SJCRH30 (cell line): ENCODE results near the gene GPS1. TPM values are rescaled to one million over a fixed set of nuclear protein-coding genes. Genes with fewer than 3 reads are reported as not detected.
A peak's percentile ranks its signal among the peaks of the same experiment; 100 is the strongest.

Experiments used
- DNase-seq, 2 experiments: peaks; one replicate each; pipeline ENCODE4 v3.0.0-alpha.2; 2015 to 2020
- H3K27ac ChIP-seq: fragments of 250-450 bp; sonication (Bioruptor Pico); 2 replicates; pipeline ENCODE4 v1.5.1; 2020; ENCODE audit warnings: mild to moderate bottlenecking, moderate library complexity
- H3K27me3 ChIP-seq: fragments of 250-450 bp; sonication (Bioruptor Pico); 2 replicates; pipeline ENCODE4 v1.5.1; 2020; ENCODE audit warnings: mild to moderate bottlenecking, moderate library complexity
- H3K36me3 ChIP-seq: fragments of 250-450 bp; sonication (Bioruptor Pico); 2 replicates; pipeline ENCODE4 v1.5.1; 2020; ENCODE audit warnings: mild to moderate bottlenecking, moderate library complexity
- H3K4me1 ChIP-seq: fragments of 250-450 bp; sonication (Bioruptor Pico); 2 replicates; pipeline ENCODE4 v1.5.1; 2020; ENCODE audit warnings: mild to moderate bottlenecking, moderate library complexity
- H3K4me3 ChIP-seq: fragments of 250-450 bp; sonication (Bioruptor Pico); 2 replicates; pipeline ENCODE4 v1.5.1; 2020; ENCODE audit warnings: mild to moderate bottlenecking, moderate library complexity
- H3K9me3 ChIP-seq: fragments of 250-450 bp; sonication (Bioruptor Pico); replicated peaks from 2 replicates; pipeline ENCODE4 v1.5.1; 2020; ENCODE audit warnings: mild to moderate bottlenecking, moderate library complexity
- total RNA-seq: library from RNA; depleted of rRNA; stranded (reverse); fragments of >200 nt; shearing (Covaris generic); gene quantifications from 2 replicates; pipeline ENCODE4 v1.2.3, GENCODE V29; 2014; rRNA removed

Gene GPS1
- total RNA-seq, 1 experiment from 2014 or later = 168 TPM

DNA sequence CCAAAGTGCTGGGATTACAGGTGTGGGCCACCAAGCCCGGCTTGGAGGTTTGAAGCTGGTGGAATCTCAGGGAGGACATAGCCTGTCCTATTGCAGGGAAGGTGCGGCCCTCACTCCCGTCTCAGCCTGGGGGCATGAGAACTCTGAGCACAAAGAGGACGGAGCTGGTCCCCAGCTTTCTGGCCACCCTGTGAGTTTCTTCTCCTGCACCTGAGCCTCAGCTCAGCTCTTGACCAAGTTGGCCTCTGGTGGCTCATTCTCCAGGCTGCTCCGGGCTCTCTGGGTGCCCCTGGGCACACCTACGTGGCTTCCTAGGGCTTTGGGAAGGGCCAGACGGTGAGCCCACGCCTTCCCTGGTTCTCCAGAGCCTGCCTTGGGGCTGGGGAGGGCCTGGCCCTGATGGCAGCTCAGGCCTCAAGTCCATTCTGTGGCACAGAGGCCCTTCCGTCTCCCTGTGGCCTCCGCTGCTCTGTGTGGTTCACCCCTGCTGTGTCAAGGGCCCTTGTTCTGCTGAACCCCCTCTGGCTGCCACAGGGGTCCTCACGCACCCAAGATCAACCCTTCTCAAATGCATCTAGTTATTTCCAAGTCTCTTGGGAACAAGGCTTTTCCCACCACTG is 53.2 kb downstream of the GPS1 start:
- no peak overlapping the region for H3K27ac ChIP-seq

DNA sequence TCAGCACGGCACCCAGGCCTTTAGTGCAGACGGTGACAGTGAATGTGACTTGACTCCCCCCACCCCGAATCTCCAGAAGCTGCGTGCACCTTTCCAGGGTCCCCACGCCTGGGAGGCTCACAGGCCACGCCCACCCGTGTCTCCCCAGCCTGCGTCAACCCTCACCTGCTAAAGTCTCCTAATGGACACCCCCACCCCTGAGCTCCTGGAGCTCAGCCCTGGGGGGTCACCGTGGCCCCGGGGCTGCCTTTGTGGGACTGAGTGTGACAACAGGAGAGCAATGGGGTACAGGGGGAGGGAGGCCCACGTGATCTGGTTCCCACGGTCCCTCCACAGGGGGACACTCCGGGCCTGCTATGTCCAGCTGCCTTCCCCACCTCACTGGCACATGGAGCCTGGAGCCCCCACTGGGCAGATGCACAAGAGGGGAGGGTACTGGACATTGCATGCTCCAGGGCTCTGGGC is 53.8 kb downstream of the GPS1 start:
- Histone ChIP-seq H3K9me3 (no peaks in the 10 kb centered on the region), H3K4me3 (peak overlapping the region; percentile 47), H3K36me3 (no peaks in the 10 kb centered on the region), H3K27ac (peak overlapping the region; percentile 52; the same call in 1 of the 2 replicates), H3K27me3 (no peaks in the 10 kb centered on the region), H3K4me1 (peaks cover 40% of the 10 kb centered on the region)
- DNase-seq = no peak

More for the DNA sequence above, 53.2 kb downstream of the GPS1 start:
- H3K36me3 ChIP-seq = no peaks in the 10 kb centered on the region
- H3K4me3 ChIP-seq = no peak overlapping the region
- H3K4me1 ChIP-seq = peaks cover 43% of the 10 kb centered on the region
- no peak for DNase-seq
- no peaks in the 10 kb centered on the region for H3K9me3 ChIP-seq
- no peaks in the 10 kb centered on the region for H3K27me3 ChIP-seq

DNA sequence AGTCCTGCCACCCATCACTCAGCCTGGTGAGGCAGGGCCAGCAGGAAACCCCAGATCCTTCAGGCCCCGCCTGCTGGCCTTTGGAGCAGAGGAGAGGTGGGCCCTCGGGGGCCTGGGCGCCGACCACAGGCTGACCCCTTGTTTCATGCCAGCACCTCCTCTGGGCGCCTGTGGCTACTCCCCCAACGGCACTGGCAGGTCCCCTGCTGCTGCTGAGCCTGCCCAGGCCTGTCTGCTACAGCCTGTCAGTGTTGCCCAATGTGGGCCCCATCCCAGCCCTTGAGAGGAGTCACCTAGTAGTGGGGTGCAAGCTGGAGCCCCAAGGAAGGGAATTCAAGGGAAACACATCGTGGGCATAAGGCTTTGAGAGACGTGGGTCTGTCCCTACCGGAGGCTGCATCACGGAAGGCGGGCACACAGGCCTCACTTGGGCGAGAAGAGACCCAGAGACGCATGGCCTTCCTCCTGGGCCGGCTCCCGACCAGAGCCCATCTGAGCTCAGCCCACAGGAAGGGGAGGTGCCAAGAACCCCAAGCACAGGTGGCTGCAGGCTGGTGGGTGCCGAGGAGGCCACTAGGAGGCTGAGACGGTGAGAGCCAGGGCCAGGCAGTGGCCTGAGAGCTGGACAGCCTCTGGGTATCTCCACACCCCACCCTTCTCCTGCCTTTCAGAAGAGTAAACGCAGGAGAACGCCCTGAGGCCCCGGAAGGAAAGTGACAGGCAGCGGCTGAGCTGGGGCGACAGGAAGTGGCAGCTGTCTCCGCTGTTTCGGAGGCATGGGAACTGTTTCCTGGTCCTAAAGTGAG is 54.4 kb downstream of the GPS1 start:
- Histone ChIP-seq H3K27me3 (no peaks in the 10 kb centered on the region), H3K36me3 (no peaks in the 10 kb centered on the region), H3K27ac (peak overlapping the region; percentile 52), H3K9me3 (no peaks in the 10 kb centered on the region), H3K4me3 (peak overlapping the region; percentile 47), H3K4me1 (peaks cover 40% of the 10 kb centered on the region)
- DNase-seq = peak; percentile 97 to 98

DNA sequence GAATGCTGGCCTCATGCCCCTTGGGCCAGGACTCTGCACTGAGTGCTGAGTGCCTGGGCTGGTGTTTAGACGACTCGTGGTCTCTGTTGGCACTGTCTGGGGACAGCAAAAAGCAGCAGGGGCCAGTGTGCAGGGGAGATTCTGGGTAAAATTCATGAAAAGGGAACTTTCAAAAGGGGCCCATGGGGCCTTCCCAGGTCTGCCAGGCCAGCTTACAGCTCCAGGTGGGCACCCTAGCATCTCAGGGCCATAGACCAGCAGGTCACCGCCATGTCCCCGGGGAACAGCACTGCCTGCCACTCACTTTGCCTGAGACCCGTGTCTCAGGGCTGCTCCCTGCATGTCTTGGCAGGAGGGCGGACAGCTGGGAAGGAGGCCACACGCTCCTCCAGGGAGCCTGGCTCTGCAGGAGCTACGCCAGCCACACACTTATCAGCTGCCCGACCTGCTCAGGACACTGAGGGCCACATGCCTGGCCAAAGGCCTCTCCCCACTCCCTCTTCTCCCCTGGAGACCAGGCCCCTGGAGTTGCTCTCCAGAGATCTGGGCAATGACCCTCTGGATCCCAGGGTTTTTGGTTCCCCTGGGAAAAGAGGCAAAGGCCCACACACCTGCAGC is 55.1 kb downstream of the GPS1 start:
- H3K4me1 ChIP-seq = peaks cover 40% of the 10 kb centered on the region
- DNase-seq = peak in 1 of 2 experiments; percentile 43
- H3K4me3 ChIP-seq = peak overlapping the region; percentile 47
- no peaks in the 10 kb centered on the region for H3K9me3 ChIP-seq
- peak overlapping the region; percentile 52 for H3K27ac ChIP-seq
- no peaks in the 10 kb centered on the region for H3K27me3 ChIP-seq
- no peaks in the 10 kb centered on the region for H3K36me3 ChIP-seq

Other genes starting within 250 kb of the GPS1 start
- gene GCGR, start 247.7 kb upstream of the GPS1 start, total RNA-seq = 0.04 TPM in 1 of 2 replicates, not detected in the other
- gene MCRIP1, start 218.6 kb upstream of the GPS1 start, total RNA-seq = 130 and 146 TPM in 2 replicates
- gene PPP1R27, start 216.8 kb upstream of the GPS1 start, total RNA-seq = not detected in 2 replicates
- 558 and 620 TPM in 2 replicates for gene P4HB, start 191.4 kb upstream of the GPS1 start, total RNA-seq
- gene ARHGDIA, start 180.6 kb upstream of the GPS1 start, total RNA-seq = 201 and 216 TPM in 2 replicates
- 512 and 516 TPM in 2 replicates for gene ALYREF, start 160.3 kb upstream of the GPS1 start, total RNA-seq
- gene ANAPC11, start 160.2 kb upstream of the GPS1 start, total RNA-seq = 266 and 312 TPM in 2 replicates
- 3.8 and 4.9 TPM in 2 replicates for gene NPB, start 149.7 kb upstream of the GPS1 start, total RNA-seq
- 30.2 and 33.0 TPM in 2 replicates for gene PCYT2, start 140.5 kb upstream of the GPS1 start, total RNA-seq
- 20.1 and 23.5 TPM in 2 replicates for gene SIRT7, start 133.7 kb upstream of the GPS1 start, total RNA-seq
- gene MAFG, start 124.2 kb upstream of the GPS1 start, total RNA-seq = 27.3 and 29.0 TPM in 2 replicates
- gene PYCR1, start 114.6 kb upstream of the GPS1 start, total RNA-seq = 152 and 159 TPM in 2 replicates
- 0.81 and 0.85 TPM in 2 replicates for gene MYADML2, start 104.7 kb upstream of the GPS1 start, total RNA-seq
- 1.8 and 3.3 TPM in 2 replicates for gene NOTUM, start 90.7 kb upstream of the GPS1 start, total RNA-seq
- gene ASPSCR1, start 74.3 kb upstream of the GPS1 start, total RNA-seq = 40.6 and 42.6 TPM in 2 replicates
- gene CENPX, start 29.0 kb upstream of the GPS1 start, total RNA-seq = 116 and 136 TPM in 2 replicates
- 17.3 and 21.3 TPM in 2 replicates for gene LRRC45, start 28.6 kb upstream of the GPS1 start, total RNA-seq
- 17.9 and 20.8 TPM in 2 replicates for gene RAC3, start 20.2 kb upstream of the GPS1 start, total RNA-seq
- 110 and 112 TPM in 2 replicates for gene DCXR, start 14.2 kb upstream of the GPS1 start, total RNA-seq
- 21.8 and 26.5 TPM in 2 replicates for gene RFNG, start 87 bp upstream of the GPS1 start, total RNA-seq
- 112 and 126 TPM in 2 replicates for gene DUS1L, start 13.9 kb downstream of the GPS1 start, total RNA-seq
- gene FASN, start 46.3 kb downstream of the GPS1 start, total RNA-seq = 141 and 151 TPM in 2 replicates
- 23.5 and 24.6 TPM in 2 replicates for gene CCDC57, start 160.9 kb downstream of the GPS1 start, total RNA-seq
- gene SLC16A3, start 177.1 kb downstream of the GPS1 start, total RNA-seq = 11.0 and 13.2 TPM in 2 replicates
- gene CSNK1D, start 221.8 kb downstream of the GPS1 start, total RNA-seq = 70.5 and 88.7 TPM in 2 replicates